Activated naive CD8-positive, alpha-beta T cell treated with anti-CD3 and anti-CD28 coated beads for 36 hours (primary cell): ENCODE results near the gene FBXL12. TPM values are rescaled to one million over a fixed set of nuclear protein-coding genes. Genes with fewer than 3 reads are reported as not detected.
A peak's percentile ranks its signal among the peaks of the same experiment; 100 is the strongest.
"Not testable (repeated sequence)": the region's sequence is repeated elsewhere in the genome, so short reads cannot be mapped to it uniquely, and the experiment has no call there.

ENCODE experiments used
- DNase-seq: peaks from one replicate; pipeline ENCODE4 v3.0.0; 2021
- H3K27ac Mint-ChIP-seq: one replicate; pipeline ENCODE4 v1.8.0; 2022; ENCODE audit warnings: mild to moderate bottlenecking, moderate library complexity, mixed read lengths
- H3K27me3 Mint-ChIP-seq: one replicate; pipeline ENCODE4 v1.8.0; 2022; ENCODE audit warnings: mild to moderate bottlenecking, mixed read lengths
- H3K36me3 Mint-ChIP-seq: one replicate; pipeline ENCODE4 v1.8.0; 2021; ENCODE audit warnings: mild to moderate bottlenecking, mixed read lengths
- H3K4me1 Mint-ChIP-seq: one replicate; pipeline ENCODE4 v1.8.0; 2021; ENCODE audit warnings: mixed read lengths
- H3K4me3 Mint-ChIP-seq: one replicate; pipeline ENCODE4 v1.8.0; 2022; ENCODE audit warnings: mild to moderate bottlenecking, moderate library complexity, mixed read lengths
- H3K9me3 Mint-ChIP-seq: one replicate; pipeline ENCODE4 v1.8.0; 2022; ENCODE audit warnings: mixed read lengths
- total RNA-seq, 2 experiments: library from RNA; stranded (reverse); gene quantifications; one replicate each; pipeline ENCODE4 v1.2.3, GENCODE V29; 2021

The FBXL12 gene
- total RNA-seq, 2 experiments from 2014 or later = 26.4 to 30.5 TPM

DNA sequence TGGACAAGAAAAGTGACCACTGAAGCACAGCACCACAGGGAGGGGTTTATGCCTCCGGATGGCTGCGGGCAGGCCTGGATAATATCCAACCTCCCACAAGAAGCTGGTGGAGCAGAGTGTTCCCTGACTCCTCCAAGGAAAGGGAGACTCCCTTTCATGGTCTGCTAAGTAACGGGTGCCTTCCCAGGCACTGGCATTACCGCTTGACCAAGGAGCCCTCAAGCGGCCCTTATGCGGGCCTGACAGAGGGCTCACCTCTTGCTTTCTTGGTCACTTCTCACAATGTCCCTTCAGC is 27.9 kb downstream of the FBXL12 start:
- H3K4me1 Mint-ChIP-seq = peaks cover 22% of the 10 kb centered on the region
- not testable (repeated sequence) for H3K9me3 Mint-ChIP-seq, H3K27me3 Mint-ChIP-seq, DNase-seq, H3K36me3 Mint-ChIP-seq
- peak overlapping the region; percentile 91 for H3K4me3 Mint-ChIP-seq
- peak overlapping the region; percentile 3 for H3K27ac Mint-ChIP-seq

DNA sequence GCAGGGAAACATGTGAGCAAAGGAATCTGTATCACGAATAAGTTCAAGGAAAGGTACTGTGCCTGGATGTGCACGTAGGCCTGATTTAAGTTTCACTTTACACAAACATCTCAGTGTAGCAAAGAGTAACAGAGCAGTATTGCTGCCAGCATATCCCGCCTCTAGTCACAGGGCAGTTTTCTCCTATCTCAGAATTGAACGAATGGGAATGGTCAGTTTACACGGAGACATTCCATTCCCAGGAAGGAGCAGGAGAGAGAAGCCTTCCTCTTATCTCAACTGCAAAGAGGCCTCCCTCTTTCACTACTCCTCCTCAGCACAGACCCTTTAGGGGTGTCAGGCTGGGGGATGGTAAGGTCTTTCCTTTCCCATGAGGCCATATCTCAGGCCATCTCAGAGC is 29.3 kb downstream of the FBXL12 start:
- not testable (repeated sequence) for H3K27me3 Mint-ChIP-seq, H3K4me3 Mint-ChIP-seq, H3K27ac Mint-ChIP-seq, H3K9me3 Mint-ChIP-seq, DNase-seq, H3K36me3 Mint-ChIP-seq
- peaks cover 25% of the 10 kb centered on the region for H3K4me1 Mint-ChIP-seq

DNA sequence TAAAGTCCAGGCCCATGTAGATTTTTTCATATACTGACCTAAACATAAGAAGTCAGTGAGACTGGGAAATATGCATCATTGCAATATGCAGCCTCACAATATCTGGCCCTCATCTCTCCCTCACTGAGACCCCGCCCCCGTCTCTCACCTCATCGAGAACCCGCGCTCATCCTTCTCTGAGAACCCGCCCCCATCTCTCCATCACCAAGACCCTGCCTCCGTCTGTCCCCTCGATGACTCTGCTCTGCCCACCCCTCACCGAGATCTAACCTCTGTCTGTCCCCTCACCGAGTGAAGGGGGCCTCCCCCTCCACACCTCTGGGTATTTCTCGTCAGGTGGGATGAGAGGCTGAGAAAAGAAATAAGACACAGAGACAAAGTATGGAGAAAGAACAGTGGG is 29.8 kb downstream of the FBXL12 start:
- Mint-ChIP-seq H3K27ac (no peak overlapping the region), H3K27me3 (no peaks in the 10 kb centered on the region), H3K9me3 (peaks cover 4% of the 10 kb centered on the region), H3K36me3 (peaks cover 9% of the 10 kb centered on the region), H3K4me3 (no peak overlapping the region), H3K4me1 (peaks cover 30% of the 10 kb centered on the region)
- no peak for DNase-seq

DNA sequence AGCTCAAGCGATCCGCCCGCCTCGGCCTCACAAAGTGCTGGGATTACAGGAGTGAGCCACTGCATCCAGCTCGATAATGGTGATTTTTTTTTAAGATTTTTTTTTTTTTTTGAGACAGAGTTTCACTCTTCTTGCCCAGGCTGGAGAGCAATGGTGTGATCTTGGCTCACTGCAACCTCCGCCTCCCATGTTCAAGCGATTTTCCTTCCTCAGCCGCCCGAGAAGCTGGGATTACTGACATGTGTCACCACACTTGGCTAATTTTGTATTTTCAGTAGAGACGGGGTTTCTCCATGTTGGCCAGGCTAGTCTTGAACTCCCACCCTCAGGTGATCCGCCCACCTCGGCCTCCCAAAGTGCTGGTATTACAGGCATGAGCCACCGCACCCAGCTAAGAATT is 30.3 kb downstream of the FBXL12 start:
- peaks cover 32% of the 10 kb centered on the region for H3K4me1 Mint-ChIP-seq
- not testable (repeated sequence) for H3K9me3 Mint-ChIP-seq, DNase-seq, H3K36me3 Mint-ChIP-seq, H3K27ac Mint-ChIP-seq, H3K4me3 Mint-ChIP-seq, H3K27me3 Mint-ChIP-seq

DNA sequence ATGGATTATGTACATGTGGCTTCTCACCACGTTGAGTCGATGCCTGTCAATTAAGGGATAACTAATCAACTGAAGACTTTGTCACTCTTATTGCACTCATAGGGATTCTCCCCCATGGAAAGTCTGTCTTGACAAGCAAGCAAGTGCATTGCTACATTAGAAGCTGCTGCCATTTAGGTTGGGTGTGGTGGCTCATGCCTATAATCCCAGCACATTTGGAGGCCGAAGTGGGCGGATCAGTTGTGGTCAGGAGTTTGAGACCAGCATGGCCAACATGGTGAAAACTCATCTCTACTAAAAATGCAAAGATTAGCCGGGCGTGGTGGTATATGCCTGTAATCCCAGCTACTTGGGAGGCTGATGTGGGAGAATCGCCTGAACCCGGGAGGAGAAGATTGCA is 32.1 kb downstream of the FBXL12 start:
- Mint-ChIP-seq H3K27ac (peak overlapping the region; percentile 73), H3K4me1 (peaks cover 35% of the 10 kb centered on the region), H3K9me3 (no peaks in the 10 kb centered on the region), H3K4me3 (peak overlapping the region; percentile 69), H3K36me3 (peaks cover 5% of the 10 kb centered on the region), H3K27me3 (no peaks in the 10 kb centered on the region)
- DNase-seq = no peak

DNA sequence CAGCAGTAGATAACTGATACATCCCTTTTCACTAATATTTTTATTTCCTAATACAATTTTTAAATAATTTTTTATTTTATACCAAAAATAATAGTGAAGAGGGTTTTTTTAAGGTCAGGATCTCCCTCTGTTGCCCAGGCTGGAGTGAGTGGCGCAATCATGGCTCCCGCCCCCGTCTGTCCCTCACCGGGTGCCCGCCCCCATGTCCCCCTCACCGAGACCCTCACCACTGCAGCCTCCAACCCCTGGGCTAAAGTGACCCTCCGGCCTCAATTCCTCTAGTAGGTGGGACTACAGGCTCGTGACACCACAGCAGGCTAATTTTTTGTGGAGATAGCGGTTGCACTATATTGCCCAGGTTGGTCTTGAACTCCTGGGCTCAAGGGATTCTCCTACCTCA is 32.5 kb downstream of the FBXL12 start:
- Mint-ChIP-seq H3K27ac (peak overlapping the region; percentile 92), H3K27me3 (no peaks in the 10 kb centered on the region), H3K9me3 (no peaks in the 10 kb centered on the region), H3K36me3 (peaks cover 7% of the 10 kb centered on the region), H3K4me1 (peaks cover 33% of the 10 kb centered on the region), H3K4me3 (peak overlapping the region; percentile 92)
- no peak for DNase-seq

DNA sequence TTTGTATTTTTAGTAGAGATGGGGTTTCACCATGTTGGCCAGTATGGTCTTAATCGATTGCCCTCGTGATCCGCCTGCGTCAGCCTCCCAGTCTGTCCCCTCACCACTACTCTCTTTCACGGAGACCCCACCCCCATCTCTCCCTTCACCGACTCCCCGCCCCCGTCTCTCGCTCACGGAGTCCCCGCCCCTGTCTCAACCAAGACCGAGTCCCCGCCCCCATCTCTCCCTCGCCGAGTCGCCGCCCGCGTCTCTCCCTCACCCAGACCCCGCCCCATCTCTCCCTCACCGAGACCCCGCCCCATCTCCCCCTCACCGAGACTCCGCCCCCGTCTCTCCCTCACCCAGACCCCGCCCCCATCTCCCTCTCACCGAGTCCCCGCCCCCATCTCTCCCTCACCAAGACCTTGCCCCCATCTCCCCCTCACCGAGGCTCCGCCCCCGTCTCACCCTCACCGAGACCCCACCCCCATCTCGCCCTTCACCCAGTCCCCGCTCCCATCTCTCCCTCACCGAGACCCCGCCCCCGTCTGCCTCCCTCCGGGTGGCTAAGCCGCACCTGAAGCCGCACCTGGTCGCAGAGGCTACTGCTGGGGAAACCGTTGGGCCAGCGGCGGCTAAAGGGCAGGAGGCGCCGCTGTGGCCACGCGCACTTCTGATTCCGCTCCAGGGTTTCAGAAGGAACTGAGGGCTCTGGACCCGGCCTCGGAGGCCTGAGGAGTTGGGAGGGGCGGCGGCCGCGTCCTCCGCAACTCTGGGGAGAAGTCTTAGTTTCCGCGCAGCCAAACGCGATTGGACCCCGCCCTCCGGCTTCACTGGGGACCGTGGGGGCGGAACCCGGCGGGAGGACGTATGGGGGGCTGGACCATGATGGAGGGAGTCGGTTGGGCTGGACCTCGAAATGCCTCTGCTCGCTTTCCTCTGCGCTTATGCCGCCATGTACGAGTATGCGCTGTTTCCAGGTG is 33.2 kb downstream of the FBXL12 start:
- Mint-ChIP-seq H3K27me3 (no peaks in the 10 kb centered on the region), H3K4me1 (peaks cover 31% of the 10 kb centered on the region), H3K9me3 (no peaks in the 10 kb centered on the region), H3K27ac (peak overlapping the region; percentile 97), H3K36me3 (peaks cover 13% of the 10 kb centered on the region), H3K4me3 (peak overlapping the region; percentile 92)
- peak; percentile 95 for DNase-seq

DNA sequence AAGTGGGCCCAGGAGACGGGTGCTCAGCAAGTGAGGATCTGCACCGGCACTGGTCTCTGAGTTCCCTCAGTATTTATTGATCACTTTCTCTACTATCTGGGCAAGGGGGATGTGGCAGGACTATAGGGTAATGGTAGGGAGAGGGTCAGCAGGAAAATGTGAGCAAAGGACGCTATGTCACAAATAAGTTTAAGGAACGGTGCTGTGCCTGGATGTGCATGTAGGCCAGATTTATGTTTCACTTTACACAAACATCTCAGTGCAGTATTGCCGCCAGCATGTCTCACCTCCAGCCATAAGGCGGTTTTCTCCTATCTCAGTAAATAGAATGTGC is 34.7 kb downstream of the FBXL12 start:
- peak overlapping the region; percentile 40 for H3K4me3 Mint-ChIP-seq
- DNase-seq, H3K27me3 Mint-ChIP-seq, H3K9me3 Mint-ChIP-seq: not testable (repeated sequence)
- H3K4me1 Mint-ChIP-seq = peaks cover 26% of the 10 kb centered on the region
- H3K36me3 Mint-ChIP-seq = peaks cover 13% of the 10 kb centered on the region
- peak overlapping the region; percentile 97 for H3K27ac Mint-ChIP-seq

DNA sequence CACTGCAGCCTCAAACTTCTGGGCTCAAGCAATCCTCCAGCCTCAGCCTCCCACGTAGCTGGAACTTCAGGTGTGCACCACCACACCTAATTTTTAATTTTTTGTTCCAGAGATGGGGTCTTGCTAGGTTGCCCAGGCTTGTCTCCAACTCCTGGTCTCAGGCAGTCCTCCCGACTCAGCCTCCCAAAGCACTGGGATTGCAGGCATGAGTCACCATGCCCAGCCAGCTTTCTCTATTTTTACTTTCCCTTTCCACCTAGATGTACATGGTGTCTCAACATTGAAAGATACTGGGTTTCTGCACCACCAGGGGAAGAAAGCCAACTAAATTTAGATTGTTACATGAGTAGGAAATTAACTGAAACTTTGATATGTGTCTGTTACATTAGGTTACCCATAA is 36.5 kb downstream of the FBXL12 start:
- Mint-ChIP-seq H3K27ac (no peak overlapping the region), H3K27me3 (no peaks in the 10 kb centered on the region), H3K9me3 (peaks cover 5% of the 10 kb centered on the region), H3K4me1 (peaks cover 26% of the 10 kb centered on the region), H3K4me3 (no peak overlapping the region), H3K36me3 (peaks cover 16% of the 10 kb centered on the region)
- no peak for DNase-seq

DNA sequence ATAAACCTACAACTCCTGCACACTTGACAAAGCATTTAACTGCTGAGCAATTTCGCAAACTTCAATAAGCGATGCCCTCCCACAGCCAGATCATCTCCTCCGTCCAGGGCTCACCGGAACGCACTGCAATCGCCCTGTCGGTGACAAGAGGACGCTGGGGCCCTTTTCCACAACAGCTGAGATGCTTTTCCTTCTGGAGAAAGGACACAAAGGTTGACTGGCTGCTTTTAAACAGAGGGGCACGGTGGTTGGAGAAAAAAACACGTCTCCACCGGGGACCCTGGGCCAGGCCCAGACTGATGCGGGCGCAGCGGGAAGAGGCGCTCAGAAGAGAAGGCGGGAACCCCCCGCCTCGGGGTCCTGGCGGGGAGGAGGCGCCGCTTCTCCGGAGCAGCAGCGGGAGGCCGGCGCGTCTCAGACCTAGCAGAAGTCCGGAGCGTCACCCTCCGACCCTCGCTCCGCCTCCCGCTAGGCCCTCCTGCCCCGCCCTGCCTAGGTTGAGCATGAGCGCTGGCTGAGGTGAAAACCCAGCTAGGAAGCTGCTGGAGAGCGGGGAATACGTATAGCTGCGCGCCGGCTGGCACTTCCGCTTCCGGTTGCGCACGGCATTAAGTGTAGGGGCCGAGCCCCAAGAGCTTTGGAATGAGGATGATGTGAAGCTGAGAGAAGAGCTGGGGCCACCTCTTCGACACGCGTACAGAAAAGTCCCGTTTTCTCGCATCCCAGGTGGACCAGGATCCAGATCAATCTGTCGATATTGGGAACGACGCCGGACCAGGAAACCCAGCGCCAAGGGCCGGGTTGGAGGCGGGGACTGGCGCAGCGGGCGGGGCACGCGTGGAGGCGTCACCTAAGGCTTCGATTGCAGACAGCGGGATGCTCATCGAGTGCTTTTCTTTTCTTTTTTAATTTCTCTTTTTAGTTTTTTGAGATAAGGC is 50.4 kb downstream of the FBXL12 start, which contains the start of gene ZNF846:
ZNF846 (minus strand) TSS at position 564 of the 938 bp plus-strand sequence. CDS start 3,788 bp downstream, outside the sequence.
- DNase-seq = peak; percentile 94
- Mint-ChIP-seq H3K4me3 (peak within 1 kb of the TSS; percentile 96), H3K36me3 (peaks cover 20% of the 10 kb centered on the region), H3K27me3 (no peaks in the 10 kb centered on the region), H3K4me1 (peaks cover 6% of the 10 kb centered on the region), H3K27ac (peak within 1 kb of the TSS; percentile 98), H3K9me3 (peaks cover 11% of the 10 kb centered on the region)

Other genes starting within 250 kb of the FBXL12 start
- gene ZNF121, start 234.6 kb downstream of the FBXL12 start, total RNA-seq = 10 to 100 TPM; 89.3 to 98.9 TPM
- 10 to 100 TPM; 28.3 to 32.7 TPM for gene ZNF561, start 197.8 kb downstream of the FBXL12 start, total RNA-seq
- gene ZNF562, start 144.0 kb downstream of the FBXL12 start, total RNA-seq = 10 to 100 TPM; 35.4 to 36.6 TPM
- 1 to 10 TPM; 6.1 to 6.8 TPM for gene ZNF846, start 50.3 kb downstream of the FBXL12 start, total RNA-seq
- gene UBL5, start 8.8 kb upstream of the FBXL12 start, total RNA-seq = 100 to 1,000 TPM; 344 to 347 TPM
- 10 to 100 TPM; 85.5 to 90.9 TPM for gene PIN1, start 16.2 kb upstream of the FBXL12 start, total RNA-seq
- gene OLFM2, start 117.4 kb upstream of the FBXL12 start, total RNA-seq = 1 to 10 TPM; 2.7 to 2.9 TPM
- gene COL5A3, start 191.4 kb upstream of the FBXL12 start, total RNA-seq = under 1 TPM in 1 of 2 experiments, not detected in 1; 0.04 TPM
- gene RDH8, start 194.4 kb upstream of the FBXL12 start, total RNA-seq = not detected